HepG2 (cell line): ENCODE data around the gene USP24. TPM values are rescaled to one million over a fixed set of nuclear protein-coding genes. Genes with fewer than 3 reads are reported as not detected.

ENCODE experiments used
- ATAC-seq: fragments of 200-7000 bp; cut with Tn5 transposase; 3 replicates; pipeline ENCODE4 v1.9.1; 2020; ENCODE audit warnings: mild to moderate bottlenecking, moderate library complexity
- BruUV-seq: library from RNA; stranded (reverse); fragments of 400-500 nt; replicated peaks from 2 replicates; lab custom pipeline; 2021; lab: Mats Ljungman, UMichigan
- CTCF ChIA-PET: fragments of 300-600 bp; formaldehyde crosslinking; extraction: SDS; loops from one replicate; lab custom pipeline; 2021; ENCODE audit warnings: low total read pairs, inconsistent platforms, low intra/inter-chr PET ratio; lab: Yijun Ruan, JAX
- POLR2A ChIA-PET: fragments of 350-600 bp; sonication (Branson Sonifier 250); formaldehyde crosslinking; loops from one replicate; lab custom pipeline; 2020; ENCODE audit warnings: antibody characterized with exemption, inconsistent platforms; lab: Yijun Ruan, JAX
- DNase-seq: peaks from one replicate; pipeline ENCODE4 v3.0.0-alpha.2; 2015; ENCODE audit warnings: low spot score
- FAIRE-seq: peaks from 3 replicates; lab custom pipeline; 2011; peaks lifted over from hg19 to GRCh38; lab: Jason Lieb, UNC
- H2AFZ ChIP-seq: one replicate; pipeline ENCODE4 v1.6.1; 2011; ENCODE audit warnings: low read length, inconsistent platforms
- H3K27ac ChIP-seq: fragments of 300-600 bp; 3 replicates; pipeline ENCODE4 v1.8.0; 2011; ENCODE audit warnings: mixed run types, mild to moderate bottlenecking, mixed read lengths, low read length, inconsistent platforms; ENCODE audit not compliant: insufficient read depth; ENCODE audit errors: extremely low read length
- H3K27me3 ChIP-seq, 2 experiments: fragments of 200-600 bp in 1 of 2; 2 replicates in 1 of 2; 3 replicates in 1 of 2; pipeline versions ENCODE4 v1.6.0 to v1.8.0; 2011; ENCODE audit warnings: low read length in 2 of 2, mild to moderate bottlenecking in 2 of 2, moderate library complexity in 2 of 2, inconsistent platforms in 1 of 2; ENCODE audit not compliant: insufficient read depth in 2 of 2, control insufficient read depth in 1 of 2
- H3K36me3 ChIP-seq, 2 experiments: fragments of 200-600 bp in 1 of 2; replicated peaks in 1 of 2; 2 replicates in 1 of 2; 3 replicates in 1 of 2; pipeline versions ENCODE4 v1.5.1 to v1.8.0; 2011; ENCODE audit warnings: low read length in 2 of 2, inconsistent platforms in 1 of 2; ENCODE audit not compliant: insufficient read depth in 2 of 2, control insufficient read depth in 1 of 2
- H3K4me1 ChIP-seq: 2 replicates; pipeline ENCODE4 v1.5.1; 2012; ENCODE audit warnings: low read length, inconsistent platforms; ENCODE audit not compliant: insufficient read depth
- H3K4me2 ChIP-seq: 2 replicates; pipeline ENCODE4 v1.6.0; 2011; ENCODE audit warnings: low read depth, low read length, inconsistent platforms
- H3K4me3 ChIP-seq, 3 experiments: fragments of 200-600 bp in 1 of 3; sonication (generic), shearing (Covaris generic) in 1 of 3; replicated peaks in 1 of 3; 2 replicates each; pipeline ENCODE4 v1.5.1; 2011 to 2016; ENCODE audit warnings: low read length in 3 of 3, inconsistent platforms in 2 of 3, low read depth in 2 of 3, mild to moderate bottlenecking in 2 of 3, control low read depth in 1 of 3, mixed read lengths in 1 of 3; ENCODE audit not compliant: insufficient read depth in 1 of 3
- H3K79me2 ChIP-seq: one replicate; pipeline ENCODE4 v1.6.1; 2011; ENCODE audit warnings: low read length, inconsistent platforms; ENCODE audit not compliant: insufficient read depth
- H3K9ac ChIP-seq: 2 replicates; pipeline ENCODE4 v1.6.0; 2011; ENCODE audit warnings: mild to moderate bottlenecking, low read depth, low read length, inconsistent platforms; ENCODE audit not compliant: insufficient read depth
- H3K9me3 ChIP-seq: 2 replicates; pipeline ENCODE4 v1.5.1; 2012; ENCODE audit warnings: mild to moderate bottlenecking, low read length
- H4K20me1 ChIP-seq: 2 replicates; pipeline ENCODE4 v1.6.0; 2011; ENCODE audit warnings: inconsistent platforms, mild to moderate bottlenecking, low read length, moderate library complexity; ENCODE audit not compliant: insufficient read depth
- ARNT ChIP-seq: fragments of 450-650 bp; IDR thresholded peaks from 2 replicates; pipeline ENCODE4 v1.6.1; 2017
- FOXO1 ChIP-seq: sonication (generic); formaldehyde crosslinking; IDR thresholded peaks from 2 replicates; pipeline ENCODE4 v1.4.0; 2020; ENCODE audit warnings: missing genetic modification reagents
- PITX1 ChIP-seq: sonication (generic); formaldehyde crosslinking; IDR thresholded peaks from 2 replicates; pipeline ENCODE4 v1.5.1; 2020; ENCODE audit warnings: mild to moderate bottlenecking, missing genetic modification reagents
- POLR2A ChIP-seq, 2 experiments: IDR thresholded peaks; 2 replicates each; pipeline ENCODE4 v1.6.1; 2011; ENCODE audit warnings: low read depth in 2 of 2, low read length in 2 of 2, mild to moderate bottlenecking in 1 of 2, moderate library complexity in 1 of 2; ENCODE audit not compliant: insufficient read depth in 1 of 2
- RBM22 ChIP-seq: fragments of 200-400 bp; formaldehyde crosslinking; optimal IDR thresholded peaks from 2 replicates; pipeline ENCODE3; 2017; ENCODE audit warnings: mild to moderate bottlenecking, low read length, moderate library complexity
- REXO4 ChIP-seq: sonication (generic); formaldehyde crosslinking; IDR thresholded peaks from 2 replicates; pipeline ENCODE4 v1.8.0; 2022; ENCODE audit warnings: missing genetic modification reagents, mild to moderate bottlenecking, borderline replicate concordance
- whole genome bisulfite sequencing: methylation state at CpG from one replicate; pipeline ENCODE4 v1.1.6; 2017; ENCODE audit warnings: low lambda C conversion rate; 5-methylcytosine and 5-hydroxymethylcytosine counted together
- in situ Hi-C: cut with HindIII; loops from 2 replicates; pipeline ENCODE4 v1.10.0; 2017; ENCODE audit warnings: low pct_unique_long_range_greater_than_20kb; ENCODE audit not compliant: extremely low pct_ligation_motif_present
- intact Hi-C: fragments of 100-400 bp; cut with micrococcal nuclease; formaldehyde crosslinking; loops from one replicate; pipeline ENCODE4 v1.10.0; 2022; ENCODE audit not compliant: unreplicated experiment
- polyA plus RNA-seq, 8 experiments: library from polyadenylated mRNA; depleted of rRNA in 3 of 8; stranded (reverse) in 7 of 8; unstranded in 1 of 8; fragments of >200 nt; fragmentation: Illumina TruSeq in 4 of 8; extraction: Trizol in 4 of 8; gene quantifications; 2 replicates each; pipeline versions ENCODE4 v1.2.1 to v1.2.3, GENCODE V29; 2011 to 2016; ENCODE audit warnings: low read depth in 4 of 8, missing spikeins in 1 of 8, mixed read lengths in 1 of 8; ENCODE audit not compliant: insufficient read depth in 1 of 8
- total RNA-seq, 5 experiments: library from RNA; depleted of rRNA; stranded (reverse); fragments of >200 nt; fragmentation: Illumina TruSeq; extraction: Trizol; gene quantifications; 2 replicates each; pipeline ENCODE4 v1.2.3, GENCODE V29; 2016; ENCODE audit warnings: low read depth in 1 of 5
- TF ChIP-seq, protein P1 (sequence below): sonication (generic); formaldehyde crosslinking; IDR thresholded peaks from 2 replicates; pipeline ENCODE4 v1.9.0; 2021; ENCODE audit warnings: mild to moderate bottlenecking, missing genetic modification reagents

USP24 gene
- total and polyA plus RNA-seq, 2 of the 13 experiments (the other 11 are each of a cell fraction or from before 2014, with no cell fraction given), result 18.8 to 47.6 TPM

DNA sequence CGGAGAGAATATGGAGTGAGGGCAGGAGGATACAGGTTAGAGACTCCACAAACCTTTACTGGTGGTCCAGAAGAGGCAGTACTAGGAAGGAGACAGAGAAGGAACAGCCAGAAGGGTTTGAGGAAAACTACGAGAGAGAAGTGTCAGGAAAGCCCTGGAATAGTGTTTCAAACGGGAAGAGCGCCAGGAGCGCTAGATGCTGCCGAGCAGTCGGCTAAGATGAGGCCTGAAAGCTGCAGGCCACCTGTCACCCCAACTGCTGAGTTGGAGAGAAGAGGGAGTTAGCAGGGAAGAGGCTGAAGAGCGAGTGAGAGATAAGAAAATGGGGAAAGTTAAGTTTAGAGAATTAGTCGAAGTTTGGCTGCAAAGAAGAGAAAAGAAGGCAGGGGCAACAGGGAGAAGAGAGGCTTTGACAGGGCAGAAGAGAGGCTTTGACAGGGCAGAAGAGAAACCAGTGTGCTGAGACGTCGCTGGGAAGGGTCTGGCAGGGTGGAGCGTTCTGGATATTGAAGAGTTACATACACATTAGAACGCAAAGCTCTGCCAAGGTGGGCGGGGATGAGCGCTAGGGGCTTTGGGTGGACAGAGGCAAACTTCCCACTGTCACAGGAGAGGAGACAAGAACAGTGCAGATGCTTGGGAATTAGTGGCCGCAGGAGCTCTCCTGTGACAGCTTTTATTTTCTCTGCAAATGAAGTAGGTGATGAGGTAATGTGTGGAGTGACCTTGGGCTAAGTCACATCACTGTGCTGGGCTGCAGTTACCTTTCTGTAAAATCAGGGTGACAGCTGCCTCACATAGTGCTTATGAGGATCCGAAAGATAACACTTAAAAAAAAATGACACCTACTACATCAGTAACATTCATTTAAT is 144.6 kb downstream of the USP24 start (continued):
- TF ChIP-seq PITX1 (CRISPR knock-in tag), result no peak

DNA sequence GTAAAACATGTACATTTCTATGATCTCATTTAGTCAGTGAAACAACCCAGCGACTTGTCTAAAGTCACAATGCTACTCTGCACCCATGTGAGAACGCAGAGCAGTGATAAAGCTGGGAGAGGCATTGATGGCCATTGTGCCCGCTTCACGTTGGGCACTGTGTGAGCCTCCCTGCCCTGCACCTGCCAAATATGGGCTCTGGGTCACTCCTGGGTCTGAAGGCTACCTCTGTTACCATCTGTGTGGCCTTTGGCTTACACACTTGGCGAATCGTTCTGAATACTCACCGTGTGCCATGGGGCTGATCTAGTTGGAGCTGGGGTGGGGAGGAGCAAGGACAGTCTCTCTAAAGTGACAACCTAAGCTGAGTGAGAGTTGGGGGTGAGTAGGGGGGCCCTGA is 145.9 kb downstream of the USP24 start:
- FAIRE-seq (no peak), ATAC-seq (no peak; the same call in 2 of the 3 replicates), DNase-seq (no peak)
- in situ Hi-C loops, result no loop called here
- no peak overlapping the region for H2AFZ ChIP-seq
- no peaks in the 10 kb centered on the region for H3K27me3 ChIP-seq
- ChIA-PET POLR2A (no interaction called here), CTCF (no interaction called here)
- H3K9me3 ChIP-seq, result no peaks in the 10 kb centered on the region
- no TSS peak for BruUV-seq
- no peak overlapping the region for H3K4me3 ChIP-seq
- H3K4me2 ChIP-seq, result no peak overlapping the region
- H3K4me1 ChIP-seq, result peaks cover 15% of the 10 kb centered on the region
- intact Hi-C loops, result no loop called here
- no peak overlapping the region for H3K27ac ChIP-seq
- TF ChIP-seq ARNT (no peak), RBM22 (peak; percentile 64), POLR2A (IDR thresholded peaks at IDR 0.05; ENCODE audit: insufficient read depth in 1 of 2, low read depth in 2 of 2, low read length in 2 of 2) (peak in 1 of 2 experiments; percentile 44; a peak in 1 of 4 replicates)
- H3K79me2 ChIP-seq, result no peaks in the 10 kb centered on the region
- H4K20me1 ChIP-seq, result no peaks in the 10 kb centered on the region
- peaks cover 27 to 59% of the 10 kb centered on the region in 2 experiments for H3K36me3 ChIP-seq
- 93% methylated on average over 7 of the region's 7 CpGs for whole genome bisulfite sequencing
- H3K9ac ChIP-seq, result no peak overlapping the region

DNA sequence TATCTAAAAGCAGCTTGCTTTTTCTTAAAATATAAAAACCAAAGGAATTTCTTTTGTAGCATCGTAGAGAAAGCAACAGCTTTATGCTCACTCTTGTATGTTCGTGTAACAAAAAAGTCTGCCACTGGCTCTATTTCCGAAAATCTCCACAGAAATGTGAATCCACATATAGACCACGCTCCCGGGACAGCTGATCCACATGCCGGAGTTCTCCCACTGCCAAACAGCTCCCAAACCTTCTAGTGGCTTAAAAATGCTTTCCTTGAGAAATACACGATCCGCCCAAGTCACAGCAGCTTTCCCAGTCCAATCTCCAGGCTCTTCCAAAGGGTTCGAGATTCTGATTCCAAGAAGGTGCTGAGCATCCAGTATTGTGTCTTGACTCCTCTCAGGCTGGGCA is 146.5 kb downstream of the USP24 start:
- peaks cover 15% of the 10 kb centered on the region for H3K4me1 ChIP-seq
- H3K4me3 ChIP-seq, result no peak overlapping the region
- FAIRE-seq (no peak), ATAC-seq (no peak), DNase-seq (no peak)
- no peaks in the 10 kb centered on the region for H3K79me2 ChIP-seq
- no peaks in the 10 kb centered on the region for H3K27me3 ChIP-seq
- H3K27ac ChIP-seq, result no peak overlapping the region
- WGBS, result 95% methylated on average over 9 of the region's 9 CpGs
- POLR2A ChIA-PET, result no interaction called here
- H3K36me3 ChIP-seq, result peaks cover 26 to 58% of the 10 kb centered on the region in 2 experiments
- intact Hi-C loops (no loop called here), in situ Hi-C loops (no loop called here)
- no peaks in the 10 kb centered on the region for H4K20me1 ChIP-seq
- H3K9me3 ChIP-seq, result no peaks in the 10 kb centered on the region
- CTCF ChIA-PET, result no interaction called here
- H3K4me2 ChIP-seq, result no peak overlapping the region
- no peak overlapping the region for H2AFZ ChIP-seq
- TF ChIP-seq, protein P1, sequence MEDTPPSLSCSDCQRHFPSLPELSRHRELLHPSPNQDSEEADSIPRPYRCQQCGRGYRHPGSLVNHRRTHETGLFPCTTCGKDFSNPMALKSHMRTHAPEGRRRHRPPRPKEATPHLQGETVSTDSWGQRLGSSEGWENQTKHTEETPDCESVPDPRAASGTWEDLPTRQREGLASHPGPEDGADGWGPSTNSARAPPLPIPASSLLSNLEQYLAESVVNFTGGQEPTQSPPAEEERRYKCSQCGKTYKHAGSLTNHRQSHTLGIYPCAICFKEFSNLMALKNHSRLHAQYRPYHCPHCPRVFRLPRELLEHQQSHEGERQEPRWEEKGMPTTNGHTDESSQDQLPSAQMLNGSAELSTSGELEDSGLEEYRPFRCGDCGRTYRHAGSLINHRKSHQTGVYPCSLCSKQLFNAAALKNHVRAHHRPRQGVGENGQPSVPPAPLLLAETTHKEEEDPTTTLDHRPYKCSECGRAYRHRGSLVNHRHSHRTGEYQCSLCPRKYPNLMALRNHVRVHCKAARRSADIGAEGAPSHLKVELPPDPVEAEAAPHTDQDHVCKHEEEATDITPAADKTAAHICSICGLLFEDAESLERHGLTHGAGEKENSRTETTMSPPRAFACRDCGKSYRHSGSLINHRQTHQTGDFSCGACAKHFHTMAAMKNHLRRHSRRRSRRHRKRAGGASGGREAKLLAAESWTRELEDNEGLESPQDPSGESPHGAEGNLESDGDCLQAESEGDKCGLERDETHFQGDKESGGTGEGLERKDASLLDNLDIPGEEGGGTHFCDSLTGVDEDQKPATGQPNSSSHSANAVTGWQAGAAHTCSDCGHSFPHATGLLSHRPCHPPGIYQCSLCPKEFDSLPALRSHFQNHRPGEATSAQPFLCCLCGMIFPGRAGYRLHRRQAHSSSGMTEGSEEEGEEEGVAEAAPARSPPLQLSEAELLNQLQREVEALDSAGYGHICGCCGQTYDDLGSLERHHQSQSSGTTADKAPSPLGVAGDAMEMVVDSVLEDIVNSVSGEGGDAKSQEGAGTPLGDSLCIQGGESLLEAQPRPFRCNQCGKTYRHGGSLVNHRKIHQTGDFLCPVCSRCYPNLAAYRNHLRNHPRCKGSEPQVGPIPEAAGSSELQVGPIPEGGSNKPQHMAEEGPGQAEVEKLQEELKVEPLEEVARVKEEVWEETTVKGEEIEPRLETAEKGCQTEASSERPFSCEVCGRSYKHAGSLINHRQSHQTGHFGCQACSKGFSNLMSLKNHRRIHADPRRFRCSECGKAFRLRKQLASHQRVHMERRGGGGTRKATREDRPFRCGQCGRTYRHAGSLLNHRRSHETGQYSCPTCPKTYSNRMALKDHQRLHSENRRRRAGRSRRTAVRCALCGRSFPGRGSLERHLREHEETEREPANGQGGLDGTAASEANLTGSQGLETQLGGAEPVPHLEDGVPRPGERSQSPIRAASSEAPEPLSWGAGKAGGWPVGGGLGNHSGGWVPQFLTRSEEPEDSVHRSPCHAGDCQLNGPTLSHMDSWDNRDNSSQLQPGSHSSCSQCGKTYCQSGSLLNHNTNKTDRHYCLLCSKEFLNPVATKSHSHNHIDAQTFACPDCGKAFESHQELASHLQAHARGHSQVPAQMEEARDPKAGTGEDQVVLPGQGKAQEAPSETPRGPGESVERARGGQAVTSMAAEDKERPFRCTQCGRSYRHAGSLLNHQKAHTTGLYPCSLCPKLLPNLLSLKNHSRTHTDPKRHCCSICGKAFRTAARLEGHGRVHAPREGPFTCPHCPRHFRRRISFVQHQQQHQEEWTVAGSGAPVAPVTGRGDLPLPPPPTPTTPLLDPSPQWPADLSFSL (CRISPR knock-in tag), result no peak
- TF ChIP-seq FOXO1 (CRISPR knock-in tag) (no peak), RBM22 (peak; percentile 57), REXO4 (CRISPR knock-in tag) (no peak)
- H3K9ac ChIP-seq, result no peak overlapping the region
- no TSS peak for BruUV-seq
